Lower leg skin (tissue), 3 donors: Measurements from ENCODE around the gene ABCA3.

Experiments
- CTCF ChIP-seq, 3 donors: fragments of 450-650 bp; IDR thresholded peaks; one replicate each; pipeline ENCODE4 v1.5.1; 2016; ENCODE audit warnings: antibody characterized with exemption in 3 of 3, mild to moderate bottlenecking in 3 of 3, moderate library complexity in 2 of 3
- POLR2A ChIP-seq, 2 donors: fragments of 450-650 bp; IDR thresholded peaks; one replicate each; pipeline ENCODE4 v1.6.1; 2016 to 2017; ENCODE audit warnings: antibody characterized with exemption in 2 of 2, mild to moderate bottlenecking in 1 of 2, moderate library complexity in 1 of 2

GRCh38 chr16:2335286-2335895 lies 5.1 kb downstream of the ABCA3 start:
- TF ChIP-seq CTCF (IDR thresholded peaks at IDR 0.05) (no peak), POLR2A (IDR thresholded peaks at IDR 0.05) (no peak)
